GM12878 (cell line): ENCODE results near the gene CDKN2B. TPM values are rescaled to one million over a fixed set of nuclear protein-coding genes. Genes with fewer than 3 reads are reported as not detected.
A peak's percentile ranks its signal among the peaks of the same experiment; 100 is the strongest.

ENCODE experiments used
- ATAC-seq: fragments of 200-7000 bp; cut with Tn5 transposase; 3 replicates; pipeline ENCODE4 v1.9.1; 2020; ENCODE audit warnings: mild to moderate bottlenecking, moderate library complexity
- BruUV-seq: library from RNA; stranded (reverse); fragments of 400-500 nt; replicated peaks from 2 replicates; lab custom pipeline; 2021; lab: Mats Ljungman, UMichigan
- CTCF ChIA-PET: fragments of 300-600 bp; sonication (Branson Sonifier 250); formaldehyde crosslinking; extraction: SDS; loops from one replicate; lab custom pipeline; 2021; ENCODE audit warnings: inconsistent platforms; lab: Yijun Ruan, JAX
- POLR2A ChIA-PET: fragments of 350-600 bp; formaldehyde crosslinking; extraction: SDS; loops from one replicate; lab custom pipeline; 2021; ENCODE audit warnings: inconsistent platforms; lab: Charles Lee
- RAD21 ChIA-PET: fragments of 300-600 bp; sonication (Branson Sonifier 250); formaldehyde crosslinking; loops from one replicate; lab custom pipeline; 2023; ENCODE audit warnings: antibody characterized with exemption; ENCODE audit not compliant: unreplicated experiment; lab: Charles Lee
- SMC1A ChIA-PET: fragments of 300-600 bp; sonication (Branson Sonifier 250); formaldehyde crosslinking; loops from one replicate; lab custom pipeline; 2023; ENCODE audit not compliant: unreplicated experiment, uncharacterized antibody; lab: Charles Lee
- DNase-seq: peaks from one replicate; pipeline ENCODE4 v3.0.0-alpha.2; 2011; ENCODE audit warnings: low read depth, low spot score
- FAIRE-seq: peaks from 3 replicates; lab custom pipeline; 2011; peaks lifted over from hg19 to GRCh38; lab: Jason Lieb, UNC
- H2AFZ ChIP-seq: 2 replicates; pipeline ENCODE4 v1.6.0; 2011; ENCODE audit warnings: low read depth, low read length, control low read depth; ENCODE audit not compliant: control insufficient read depth
- H3K27ac ChIP-seq: 2 replicates; pipeline ENCODE4 v1.5.1; 2011; ENCODE audit warnings: control low read depth; ENCODE audit not compliant: control insufficient read depth, insufficient read depth
- H3K27me3 ChIP-seq, 2 experiments: replicated peaks in 1 of 2; 2 replicates each; pipeline versions ENCODE4 v1.6.0 to v1.6.1; 2011; ENCODE audit warnings: low read length in 1 of 2; ENCODE audit not compliant: control insufficient read depth in 2 of 2, insufficient read depth in 2 of 2
- H3K36me3 ChIP-seq, 2 experiments: 2 replicates each; pipeline ENCODE4 v1.5.1; 2011; ENCODE audit warnings: low read length in 1 of 2; ENCODE audit not compliant: control insufficient read depth in 2 of 2, insufficient read depth in 2 of 2
- H3K4me1 ChIP-seq: 2 replicates; pipeline ENCODE4 v1.6.1; 2011; ENCODE audit warnings: mild to moderate bottlenecking, low read length, moderate library complexity, mixed read lengths; ENCODE audit not compliant: control insufficient read depth, insufficient read depth
- H3K4me2 ChIP-seq: 2 replicates; pipeline ENCODE4 v1.6.0; 2011; ENCODE audit warnings: control low read depth; ENCODE audit not compliant: control insufficient read depth, insufficient read depth
- H3K4me3 ChIP-seq: fragments of 200-600 bp; sonication (generic); 2 replicates; pipeline ENCODE4 v1.5.1; 2016
- H3K79me2 ChIP-seq: 2 replicates; pipeline ENCODE4 v1.6.0; 2011; ENCODE audit warnings: low read length; ENCODE audit not compliant: control insufficient read depth, insufficient read depth
- H3K9ac ChIP-seq: 2 replicates; pipeline ENCODE4 v1.8.0; 2011; ENCODE audit warnings: low read length, control low read depth, mixed read lengths; ENCODE audit not compliant: control insufficient read depth, insufficient read depth
- H3K9me3 ChIP-seq: replicated peaks from 3 replicates; pipeline ENCODE4 v1.5.1; 2011; ENCODE audit warnings: mild to moderate bottlenecking, low read length; ENCODE audit not compliant: control insufficient read depth, insufficient read depth
- H4K20me1 ChIP-seq: 2 replicates; pipeline ENCODE4 v1.6.0; 2011; ENCODE audit not compliant: control insufficient read depth, insufficient read depth
- BACH1 ChIP-seq: fragments of 450-650 bp; IDR thresholded peaks from 2 replicates; pipeline ENCODE4 v1.6.1; 2017; ENCODE audit warnings: mild to moderate bottlenecking, borderline replicate concordance
- BRCA1 ChIP-seq: IDR thresholded peaks from 2 replicates; pipeline ENCODE4 v1.6.1; 2011; ENCODE audit warnings: low read depth, low read length, improper control_type of control experiment
- CHD1 ChIP-seq: IDR thresholded peaks from 2 replicates; pipeline ENCODE4 v1.6.1; 2012; ENCODE audit warnings: low read depth, low read length, improper control_type of control experiment
- CREM ChIP-seq: IDR thresholded peaks from 2 replicates; pipeline ENCODE4 v1.6.1; 2014; ENCODE audit warnings: antibody characterized with exemption, low read depth
- DPF2 ChIP-seq: fragments of 450-650 bp; IDR thresholded peaks from 2 replicates; pipeline ENCODE4 v1.6.1; 2017; ENCODE audit warnings: mild to moderate bottlenecking
- MEF2A ChIP-seq: IDR thresholded peaks from 2 replicates; pipeline ENCODE4 v1.6.1; 2011; ENCODE audit warnings: low read depth, mild to moderate bottlenecking, low read length, moderate library complexity; ENCODE audit not compliant: insufficient read depth
- MTA2 ChIP-seq: fragments of 450-650 bp; IDR thresholded peaks from 2 replicates; pipeline ENCODE4 v1.6.1; 2016; ENCODE audit warnings: low read depth, mild to moderate bottlenecking, moderate library complexity
- NFIC ChIP-seq: IDR thresholded peaks from 2 replicates; pipeline ENCODE4 v1.6.1; 2012; ENCODE audit warnings: low read depth, mild to moderate bottlenecking, inconsistent platforms, low read length, moderate library complexity
- NR2C1 ChIP-seq: fragments of 450-650 bp; IDR thresholded peaks from 2 replicates; pipeline ENCODE4 v1.6.1; 2017; ENCODE audit warnings: antibody characterized with exemption, mild to moderate bottlenecking, moderate library complexity
- POLR2AphosphoS2 ChIP-seq: IDR thresholded peaks from 2 replicates; pipeline ENCODE4 v1.6.1; 2011; ENCODE audit warnings: low read depth, mild to moderate bottlenecking, low read length, improper control_type of control experiment, moderate library complexity
- RELA ChIP-seq: fragments of 450-650 bp; IDR thresholded peaks from 2 replicates; pipeline ENCODE4 v1.8.0; 2014; ENCODE audit warnings: borderline replicate concordance; ENCODE audit not compliant: partially characterized antibody
- SIN3A ChIP-seq: IDR thresholded peaks from 2 replicates; pipeline ENCODE4 v1.6.1; 2012; ENCODE audit warnings: low read depth, low read length, improper control_type of control experiment
- SMARCA5 ChIP-seq: fragments of 450-650 bp; IDR thresholded peaks from 2 replicates; pipeline ENCODE4 v1.6.1; 2017; ENCODE audit warnings: mild to moderate bottlenecking
- STAT3 ChIP-seq: IDR thresholded peaks from 2 replicates; pipeline ENCODE4 v1.6.1; 2011; ENCODE audit warnings: low read depth, low read length, improper control_type of control experiment
- USF2 ChIP-seq: IDR thresholded peaks from 2 replicates; pipeline ENCODE4 v1.6.1; 2011; ENCODE audit warnings: low read depth, low read length, improper control_type of control experiment, borderline replicate concordance
- ZNF274 ChIP-seq: IDR thresholded peaks from one replicate; pipeline ENCODE4 v1.8.0; 2011; ENCODE audit not compliant: insufficient read length, insufficient read depth
- ZNF622 ChIP-seq: fragments of 450-650 bp; IDR thresholded peaks from 2 replicates; pipeline ENCODE4 v1.6.1; 2017; ENCODE audit warnings: mild to moderate bottlenecking, inconsistent platforms
- WGBS: methylation state at CpG from one replicate; pipeline ENCODE4 v1.1.6; 2016; ENCODE audit warnings: low lambda C conversion rate; ENCODE audit not compliant: insufficient replicate concordance, insufficient coverage; ENCODE audit errors: missing lambda C conversion rate; 5-methylcytosine and 5-hydroxymethylcytosine counted together
- in situ Hi-C: fragments of 300-500 bp; cut with MboI; formaldehyde crosslinking; loops from 9 replicates; pipeline ENCODE4 v1.14.3; 2018; ENCODE audit warnings: mixed read lengths
- intact Hi-C: fragments of 100-400 bp; cut with micrococcal nuclease; formaldehyde crosslinking; loops from one replicate; pipeline ENCODE4 v1.14.2; 2022; ENCODE audit not compliant: unreplicated experiment
- polyA plus RNA-seq, 11 experiments: library from polyadenylated mRNA; depleted of rRNA in 4 of 11; unstranded in 6 of 11; stranded (reverse) in 5 of 11; fragments of >200 nt; fragmentation: Nextera tagmentation in 4 of 11; fragmentation: Illumina TruSeq in 1 of 11; extraction: Ambion mirVana in 4 of 11; extraction: Trizol in 1 of 11; gene quantifications; 1 replicate in 1 of 11; 2 replicates in 10 of 11; pipeline versions ENCODE4 v1.2.1 to v1.2.3, GENCODE V29; 2011 to 2016; ENCODE audit warnings: inconsistent platforms in 2 of 11, missing spikeins in 2 of 11, low read depth in 1 of 11
- total RNA-seq, 4 experiments: library from RNA; depleted of rRNA in 3 of 4; stranded (reverse); fragments of >200 nt in 3 of 4; fragmentation: Illumina TruSeq in 1 of 4; extraction: Trizol in 1 of 4; gene quantifications; 2 replicates each; pipeline versions ENCODE4 v1.2.1 to v1.2.3, GENCODE V29; 2013 to 2021
- TF ChIP-seq, protein P1 (sequence below): IDR thresholded peaks from 2 replicates; pipeline ENCODE4 v1.6.1; 2011; ENCODE audit warnings: mild to moderate bottlenecking, low read depth, low read length, moderate library complexity; ENCODE audit not compliant: insufficient replicate concordance
- TF ChIP-seq, protein P2 (sequence below), 3 experiments: IDR thresholded peaks in 2 of 3; conservative IDR thresholded peaks in 1 of 3; 2 replicates each; pipeline ENCODE4 v1.5.1; 2011; ENCODE audit warnings: low read depth in 3 of 3, low read length in 3 of 3, mild to moderate bottlenecking in 3 of 3, control low read depth in 2 of 3, moderate library complexity in 2 of 3, inconsistent platforms in 1 of 3, mixed read lengths in 1 of 3; ENCODE audit not compliant: control insufficient read depth in 2 of 3, insufficient read depth in 1 of 3; ENCODE audit errors: extremely low read depth in 1 of 3
- TF ChIP-seq, protein P3 (sequence below): fragments of 450-650 bp; IDR thresholded peaks from 2 replicates; pipeline ENCODE4 v1.6.1; 2014; ENCODE audit warnings: mild to moderate bottlenecking

Gene CDKN2B
- total and polyA plus RNA-seq, 10 of the 15 experiments (the other 5 are each of a cell fraction or from before 2014, with no cell fraction given), result 0.03 to 0.47 (median 0.08) TPM; not detected in 1

DNA sequence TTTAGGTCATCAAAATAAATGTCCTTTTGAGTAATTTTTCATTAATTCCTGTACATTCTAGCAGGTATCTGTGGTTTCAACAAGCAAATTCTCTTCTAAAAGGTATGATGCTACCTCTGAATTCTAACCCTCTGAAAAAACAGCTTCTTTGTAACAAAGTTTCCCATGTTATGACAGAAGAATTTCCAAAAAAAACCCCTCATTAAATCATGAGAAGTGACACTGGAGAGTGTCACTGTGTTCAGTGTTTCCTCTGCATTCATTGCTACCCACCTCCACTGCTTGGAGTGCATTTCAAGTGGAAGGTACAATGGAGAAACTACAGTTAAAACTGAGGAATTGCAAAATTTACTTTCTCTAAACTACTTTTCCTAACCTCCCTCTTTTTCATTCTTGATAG lies 25.0 kb downstream of the CDKN2B start (continued):
- TF ChIP-seq RELA, result no peak
- TF ChIP-seq ZNF274, result no peak
- no peak for TF ChIP-seq DPF2
- TF ChIP-seq CHD1, result no peak

DNA sequence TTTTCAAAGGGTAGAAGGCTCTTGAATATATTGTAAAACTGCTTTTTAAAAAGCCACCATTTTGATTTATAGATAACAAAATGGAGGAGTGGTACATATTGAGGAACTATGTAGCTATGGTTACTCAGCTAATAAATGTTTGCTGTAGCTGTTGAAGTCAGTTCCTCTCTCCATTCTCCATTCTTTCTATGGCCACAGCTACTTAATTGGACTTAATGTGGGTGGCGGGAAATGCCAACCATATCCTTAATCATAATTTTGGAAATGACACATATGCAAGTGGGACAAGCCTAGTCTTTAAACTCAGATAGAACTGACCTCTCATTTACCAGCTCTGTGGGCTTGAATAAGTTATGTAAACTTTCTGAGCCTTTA lies 25.6 kb downstream of the CDKN2B start:
- H3K9ac ChIP-seq, result no peak overlapping the region
- no peaks in the 10 kb centered on the region for H3K36me3 ChIP-seq
- no peak for DNase-seq
- BruUV-seq, result no TSS peak
- WGBS, result 94% methylated on average over 1 of the region's 1 CpG
- H2AFZ ChIP-seq, result no peak overlapping the region
- no peak for FAIRE-seq
- H3K27me3 ChIP-seq, result 0 out of 4 replicates have a peak, but pooled peaks cover 0 to 3% of the 10 kb centered on the region in 2 experiments
- no peaks in the 10 kb centered on the region for H3K4me1 ChIP-seq
- no peaks in the 10 kb centered on the region for H3K79me2 ChIP-seq
- H3K27ac ChIP-seq, result no peak overlapping the region
- no peak for TF ChIP-seq POLR2AphosphoS2
- TF ChIP-seq, protein P1, sequence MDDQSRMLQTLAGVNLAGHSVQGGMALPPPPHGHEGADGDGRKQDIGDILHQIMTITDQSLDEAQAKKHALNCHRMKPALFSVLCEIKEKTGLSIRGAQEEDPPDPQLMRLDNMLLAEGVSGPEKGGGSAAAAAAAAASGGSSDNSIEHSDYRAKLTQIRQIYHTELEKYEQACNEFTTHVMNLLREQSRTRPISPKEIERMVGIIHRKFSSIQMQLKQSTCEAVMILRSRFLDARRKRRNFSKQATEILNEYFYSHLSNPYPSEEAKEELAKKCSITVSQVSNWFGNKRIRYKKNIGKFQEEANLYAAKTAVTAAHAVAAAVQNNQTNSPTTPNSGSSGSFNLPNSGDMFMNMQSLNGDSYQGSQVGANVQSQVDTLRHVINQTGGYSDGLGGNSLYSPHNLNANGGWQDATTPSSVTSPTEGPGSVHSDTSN, result no peak
- no peak for TF ChIP-seq SMARCA5
- no peak for TF ChIP-seq BRCA1
- no peak for TF ChIP-seq SIN3A
- TF ChIP-seq BACH1, result no peak
- TF ChIP-seq, protein P2, sequence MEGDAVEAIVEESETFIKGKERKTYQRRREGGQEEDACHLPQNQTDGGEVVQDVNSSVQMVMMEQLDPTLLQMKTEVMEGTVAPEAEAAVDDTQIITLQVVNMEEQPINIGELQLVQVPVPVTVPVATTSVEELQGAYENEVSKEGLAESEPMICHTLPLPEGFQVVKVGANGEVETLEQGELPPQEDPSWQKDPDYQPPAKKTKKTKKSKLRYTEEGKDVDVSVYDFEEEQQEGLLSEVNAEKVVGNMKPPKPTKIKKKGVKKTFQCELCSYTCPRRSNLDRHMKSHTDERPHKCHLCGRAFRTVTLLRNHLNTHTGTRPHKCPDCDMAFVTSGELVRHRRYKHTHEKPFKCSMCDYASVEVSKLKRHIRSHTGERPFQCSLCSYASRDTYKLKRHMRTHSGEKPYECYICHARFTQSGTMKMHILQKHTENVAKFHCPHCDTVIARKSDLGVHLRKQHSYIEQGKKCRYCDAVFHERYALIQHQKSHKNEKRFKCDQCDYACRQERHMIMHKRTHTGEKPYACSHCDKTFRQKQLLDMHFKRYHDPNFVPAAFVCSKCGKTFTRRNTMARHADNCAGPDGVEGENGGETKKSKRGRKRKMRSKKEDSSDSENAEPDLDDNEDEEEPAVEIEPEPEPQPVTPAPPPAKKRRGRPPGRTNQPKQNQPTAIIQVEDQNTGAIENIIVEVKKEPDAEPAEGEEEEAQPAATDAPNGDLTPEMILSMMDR (IDR thresholded peaks at IDR 0.05 in 2 of 3, conservative IDR thresholded peaks at IDR 0.05 in 1 of 3; ENCODE audit: control insufficient read depth in 2 of 3, extremely low read depth in 1 of 3, insufficient read depth in 1 of 3, low read depth in 3 of 3, low read length in 3 of 3), result no peak
- TF ChIP-seq, protein P3, sequence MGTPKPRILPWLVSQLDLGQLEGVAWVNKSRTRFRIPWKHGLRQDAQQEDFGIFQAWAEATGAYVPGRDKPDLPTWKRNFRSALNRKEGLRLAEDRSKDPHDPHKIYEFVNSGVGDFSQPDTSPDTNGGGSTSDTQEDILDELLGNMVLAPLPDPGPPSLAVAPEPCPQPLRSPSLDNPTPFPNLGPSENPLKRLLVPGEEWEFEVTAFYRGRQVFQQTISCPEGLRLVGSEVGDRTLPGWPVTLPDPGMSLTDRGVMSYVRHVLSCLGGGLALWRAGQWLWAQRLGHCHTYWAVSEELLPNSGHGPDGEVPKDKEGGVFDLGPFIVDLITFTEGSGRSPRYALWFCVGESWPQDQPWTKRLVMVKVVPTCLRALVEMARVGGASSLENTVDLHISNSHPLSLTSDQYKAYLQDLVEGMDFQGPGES, result no peak
- no peak for TF ChIP-seq CREM
- no peak for TF ChIP-seq MEF2A
- TF ChIP-seq STAT3, result no peak
- no peak for TF ChIP-seq USF2
- no peak for TF ChIP-seq MTA2
- TF ChIP-seq NFIC, result no peak
- TF ChIP-seq ZNF622, result no peak
- TF ChIP-seq NR2C1, result no peak
- no peak overlapping the region for H3K4me3 ChIP-seq
- in situ Hi-C loops, result no loop called here
- H3K4me2 ChIP-seq, result no peak overlapping the region
- RAD21 ChIA-PET, result no interaction called here
- CTCF ChIA-PET, result interaction anchor here (0.7 to 4.9 kb wide), 4 partner anchors 24 to 172 kb away, joined by 3 to 30 read pairs (median 4); partner anchors contain the start of gene CDKN2B
- SMC1A ChIA-PET, result interaction anchor here (0.6 to 1.7 kb wide), 3 partner anchors 23 to 180 kb away, joined by 3 to 4 read pairs (median 4); partner anchors contain the start of gene CDKN2B
- H3K9me3 ChIP-seq, result no peaks in the 10 kb centered on the region
- POLR2A ChIA-PET, result no interaction called here
- 0 out of 3 replicates have a peak, but pooled peaks have one; percentile 24 for ATAC-seq
- no peaks in the 10 kb centered on the region for H4K20me1 ChIP-seq
- intact Hi-C loops, result no loop called here
